ENCODE data around the gene POLR2C.

Gene POLR2C

DNA sequence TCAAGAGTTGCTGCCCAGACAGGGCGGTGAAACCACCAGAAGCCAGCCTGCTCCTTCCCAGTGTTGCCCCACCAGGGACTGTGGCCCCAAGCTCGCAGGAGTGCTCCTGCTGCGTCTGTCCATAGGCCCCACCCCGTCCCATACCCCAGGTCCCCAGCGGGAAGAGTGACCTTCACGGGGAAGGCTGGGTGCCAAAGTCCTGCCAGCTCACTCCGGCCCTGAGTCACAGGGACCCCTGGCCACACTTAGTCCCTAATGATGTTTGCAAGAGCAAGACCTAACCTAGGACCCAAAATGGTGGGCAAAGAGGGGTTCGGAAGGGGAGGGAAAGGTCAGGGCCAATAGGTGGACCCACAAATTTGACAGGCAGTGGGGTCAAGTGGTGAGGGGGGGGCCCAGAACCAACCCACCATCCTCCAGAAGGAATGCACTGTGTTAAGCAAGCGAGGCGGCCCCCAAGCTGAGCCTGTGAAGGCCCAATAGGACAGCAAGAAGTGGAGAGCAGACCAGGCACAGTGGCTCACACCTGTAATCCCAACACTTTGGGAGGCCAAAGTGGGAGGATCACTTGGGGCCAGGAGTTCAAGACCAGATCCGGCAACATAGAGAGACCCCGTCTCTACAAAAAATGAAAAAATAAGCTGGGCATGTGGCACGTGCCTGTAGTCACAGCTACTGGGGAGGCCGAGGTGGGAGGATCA is 20.5 kb downstream of the POLR2C start:
- TF ChIP-seq, protein P1, sequence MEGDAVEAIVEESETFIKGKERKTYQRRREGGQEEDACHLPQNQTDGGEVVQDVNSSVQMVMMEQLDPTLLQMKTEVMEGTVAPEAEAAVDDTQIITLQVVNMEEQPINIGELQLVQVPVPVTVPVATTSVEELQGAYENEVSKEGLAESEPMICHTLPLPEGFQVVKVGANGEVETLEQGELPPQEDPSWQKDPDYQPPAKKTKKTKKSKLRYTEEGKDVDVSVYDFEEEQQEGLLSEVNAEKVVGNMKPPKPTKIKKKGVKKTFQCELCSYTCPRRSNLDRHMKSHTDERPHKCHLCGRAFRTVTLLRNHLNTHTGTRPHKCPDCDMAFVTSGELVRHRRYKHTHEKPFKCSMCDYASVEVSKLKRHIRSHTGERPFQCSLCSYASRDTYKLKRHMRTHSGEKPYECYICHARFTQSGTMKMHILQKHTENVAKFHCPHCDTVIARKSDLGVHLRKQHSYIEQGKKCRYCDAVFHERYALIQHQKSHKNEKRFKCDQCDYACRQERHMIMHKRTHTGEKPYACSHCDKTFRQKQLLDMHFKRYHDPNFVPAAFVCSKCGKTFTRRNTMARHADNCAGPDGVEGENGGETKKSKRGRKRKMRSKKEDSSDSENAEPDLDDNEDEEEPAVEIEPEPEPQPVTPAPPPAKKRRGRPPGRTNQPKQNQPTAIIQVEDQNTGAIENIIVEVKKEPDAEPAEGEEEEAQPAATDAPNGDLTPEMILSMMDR (conservative IDR thresholded peaks at IDR 0.05; ENCODE audit: low read length): no peak
- no peaks in the 10 kb centered on the region for H3F3A ChIP-seq (ENCODE audit: low read depth)
- H3K79me2 ChIP-seq (ENCODE audit: insufficient read depth, low read length): peaks cover 8% of the 10 kb centered on the region; the same call in 1 of the 2 replicates
- H3K4me2 ChIP-seq (ENCODE audit: low read depth, low read length, poor library complexity, severe bottlenecking): no peak overlapping the region
- no peaks in the 10 kb centered on the region for H3K36me3 ChIP-seq (ENCODE audit: insufficient read depth, low read length)
- no peak overlapping the region for H3K4me3 ChIP-seq (ENCODE audit: low read length, poor library complexity, severe bottlenecking)
- no peaks in the 10 kb centered on the region for H4K20me1 ChIP-seq (ENCODE audit: insufficient read depth, low read length, poor library complexity, severe bottlenecking)
- no peaks in the 10 kb centered on the region for H3K9me2 ChIP-seq (replicated peaks; ENCODE audit: low read depth, low read length)
- H3K9ac ChIP-seq (ENCODE audit: low read depth, low read length, poor library complexity, severe bottlenecking): no peak overlapping the region
- no peaks in the 10 kb centered on the region for H3K27me3 ChIP-seq (ENCODE audit: insufficient read depth, low read length, poor library complexity, severe bottlenecking)
- H3K9me3 ChIP-seq (ENCODE audit: insufficient read depth, low read depth, low read length): no peaks in the 10 kb centered on the region
- H3K4me1 ChIP-seq (ENCODE audit: insufficient read depth, low read length, poor library complexity, severe bottlenecking): peaks cover 38% of the 10 kb centered on the region
- no peak overlapping the region for H2AFZ ChIP-seq (ENCODE audit: low read length)

GRCh38 chr16:57483725-57484514 is 21.4 kb downstream of the POLR2C start:
- Histone ChIP-seq H3K9me3 (ENCODE audit: insufficient read depth, low read depth, low read length) (no peaks in the 10 kb centered on the region), H3F3A (ENCODE audit: low read depth) (no peaks in the 10 kb centered on the region), H3K4me2 (ENCODE audit: low read depth, low read length, poor library complexity, severe bottlenecking) (peak overlapping the region; percentile 81), H4K20me1 (ENCODE audit: insufficient read depth, low read length, poor library complexity, severe bottlenecking) (no peaks in the 10 kb centered on the region), H3K4me3 (ENCODE audit: low read length, poor library complexity, severe bottlenecking) (no peak overlapping the region), H3K79me2 (ENCODE audit: insufficient read depth, low read length) (peaks cover 8% of the 10 kb centered on the region; the same call in 1 of the 2 replicates), H3K36me3 (ENCODE audit: insufficient read depth, low read length) (no peaks in the 10 kb centered on the region), H3K9me2 (replicated peaks; ENCODE audit: low read depth, low read length) (no peaks in the 10 kb centered on the region), H3K4me1 (ENCODE audit: insufficient read depth, low read length, poor library complexity, severe bottlenecking) (peaks cover 29% of the 10 kb centered on the region), H3K27me3 (ENCODE audit: insufficient read depth, low read length, poor library complexity, severe bottlenecking) (no peaks in the 10 kb centered on the region), H2AFZ (ENCODE audit: low read length) (no peak overlapping the region), H3K9ac (ENCODE audit: low read depth, low read length, poor library complexity, severe bottlenecking) (no peak overlapping the region)
- TF ChIP-seq EZH2phosphoT487 (IDR thresholded peaks at IDR 0.05; ENCODE audit: borderline replicate concordance): no peak
- TF ChIP-seq, protein P1 (conservative IDR thresholded peaks at IDR 0.05; ENCODE audit: low read length): no peak

GRCh38 chr16:57484515-57485005 is 22.1 kb downstream of the POLR2C start:
- peak overlapping the region; percentile 72 for H3K9ac ChIP-seq (ENCODE audit: low read depth, low read length, poor library complexity, severe bottlenecking)
- no peaks in the 10 kb centered on the region for H3F3A ChIP-seq (ENCODE audit: low read depth)
- no peaks in the 10 kb centered on the region for H3K36me3 ChIP-seq (ENCODE audit: insufficient read depth, low read length)
- H3K4me1 ChIP-seq (ENCODE audit: insufficient read depth, low read length, poor library complexity, severe bottlenecking): peaks cover 26% of the 10 kb centered on the region
- H3K9me3 ChIP-seq (ENCODE audit: insufficient read depth, low read depth, low read length): no peaks in the 10 kb centered on the region
- peaks cover 8% of the 10 kb centered on the region; the same call in 1 of the 2 replicates for H3K79me2 ChIP-seq (ENCODE audit: insufficient read depth, low read length)
- H3K4me3 ChIP-seq (ENCODE audit: low read length, poor library complexity, severe bottlenecking): peak overlapping the region; percentile 90
- no peaks in the 10 kb centered on the region for H3K9me2 ChIP-seq (replicated peaks; ENCODE audit: low read depth, low read length)
- H4K20me1 ChIP-seq (ENCODE audit: insufficient read depth, low read length, poor library complexity, severe bottlenecking): no peaks in the 10 kb centered on the region
- no peak overlapping the region for H2AFZ ChIP-seq (ENCODE audit: low read length)
- H3K27me3 ChIP-seq (ENCODE audit: insufficient read depth, low read length, poor library complexity, severe bottlenecking): no peaks in the 10 kb centered on the region
- TF ChIP-seq, protein P1 (conservative IDR thresholded peaks at IDR 0.05; ENCODE audit: low read length): no peak
- TF ChIP-seq EZH2phosphoT487 (IDR thresholded peaks at IDR 0.05; ENCODE audit: borderline replicate concordance): no peak
- peak overlapping the region; percentile 81 for H3K4me2 ChIP-seq (ENCODE audit: low read depth, low read length, poor library complexity, severe bottlenecking)

All from Loucy (cell line).